ENCODE measurements around the gene RHOT2. TPM values are rescaled to one million over a fixed set of nuclear protein-coding genes. Genes with fewer than 3 reads are reported as not detected.

The RHOT2 gene
- total RNA-seq, 2 experiments from 2014 or later: 140 to 141 TPM

- H3K27ac Mint-ChIP-seq: no peak overlapping the region
- DNase-seq: no peak
- peaks cover 6% of the 10 kb centered on the region for H3K36me3 Mint-ChIP-seq (ENCODE audit: low read depth)
- no peaks in the 10 kb centered on the region for H3K27me3 Mint-ChIP-seq
- H3K4me3 Mint-ChIP-seq: no peak overlapping the region
- peaks cover 2% of the 10 kb centered on the region for H3K4me1 Mint-ChIP-seq
- H3K9me3 Mint-ChIP-seq: no peaks in the 10 kb centered on the region
- POLR2A ChIA-PET: interaction anchor here (1.0 kb wide), 1 partner anchor 91 kb away, joined by 3 read pairs; no protein-coding TSS in a partner anchor
- CTCF ChIA-PET: interaction anchor here (1.0 kb wide), 1 partner anchor 8 kb away, joined by 3 read pairs; the partner anchor contains the start of gene RHOT2
Measured at GRCh38 chr16:659618-660017, 8.3 kb upstream of the RHOT2 start.

DNA sequence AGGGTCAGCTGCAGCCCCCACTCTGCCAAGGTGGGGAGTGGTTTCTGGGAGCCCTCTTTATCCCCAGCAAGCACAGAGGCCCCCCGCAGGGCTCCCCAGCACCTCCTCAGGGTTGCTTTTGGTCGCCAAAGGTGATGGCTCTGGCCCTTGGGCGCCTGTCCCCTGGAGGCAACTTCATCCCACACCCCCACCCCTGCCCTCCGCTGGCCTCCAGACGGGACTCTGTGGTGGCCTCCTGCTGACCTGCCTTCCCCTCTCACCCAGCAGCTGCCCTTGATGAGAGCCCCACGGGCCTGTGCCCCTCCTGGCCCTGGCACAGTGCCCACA is 7.8 kb upstream of the RHOT2 start:
- CTCF ChIA-PET: interaction anchor here (1.0 kb wide), 1 partner anchor 11 kb away, joined by 3 read pairs; the partner anchor contains the start of gene WDR90
- no peak for DNase-seq
- H3K27me3 Mint-ChIP-seq: no peaks in the 10 kb centered on the region
- H3K36me3 Mint-ChIP-seq (ENCODE audit: low read depth): peaks cover 6% of the 10 kb centered on the region
- H3K4me3 Mint-ChIP-seq: no peak overlapping the region
- H3K27ac Mint-ChIP-seq: no peak overlapping the region
- POLR2A ChIA-PET: interaction anchor here (1.0 kb wide), 1 partner anchor 91 kb away, joined by 3 read pairs; no protein-coding TSS in a partner anchor
- no peaks in the 10 kb centered on the region for H3K9me3 Mint-ChIP-seq
- peaks cover 2% of the 10 kb centered on the region for H3K4me1 Mint-ChIP-seq

DNA sequence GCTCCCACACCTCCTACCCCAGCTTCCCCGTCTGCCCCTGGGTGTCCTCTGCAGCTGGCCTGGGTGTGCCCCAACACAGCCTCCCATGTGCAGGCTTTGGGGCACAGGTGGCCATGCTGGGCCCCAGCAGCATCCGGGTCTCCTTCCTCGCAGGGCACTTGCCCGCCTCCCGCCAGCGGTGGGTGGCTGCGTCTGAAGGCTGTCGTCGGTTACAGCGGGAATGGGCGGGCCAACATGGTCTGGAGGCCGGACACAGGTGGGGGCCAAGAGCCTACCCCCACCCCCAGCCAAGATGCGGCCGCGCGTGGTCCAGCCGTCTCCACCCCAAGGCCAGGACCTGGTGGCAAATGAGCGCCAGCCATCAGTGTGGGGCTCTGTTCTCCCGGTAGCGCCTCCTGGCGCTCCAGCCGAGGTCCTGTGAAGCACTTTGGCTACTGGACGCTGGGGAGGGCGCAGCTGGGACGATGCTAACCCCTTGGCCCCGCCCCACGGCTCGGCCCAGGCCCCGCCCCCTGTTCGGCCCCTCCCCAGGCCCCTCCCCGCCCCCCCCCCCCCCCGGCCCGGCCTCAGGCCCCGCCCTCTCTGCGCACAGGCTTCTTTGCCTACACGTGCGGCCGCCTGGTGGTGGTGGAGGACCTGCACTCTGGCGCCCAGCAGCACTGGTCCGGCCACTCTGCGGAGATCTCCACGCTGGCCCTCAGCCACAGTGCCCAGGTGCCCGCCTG is 7.3 kb upstream of the RHOT2 start:
- Mint-ChIP-seq H3K9me3 (no peaks in the 10 kb centered on the region), H3K27me3 (no peaks in the 10 kb centered on the region), H3K4me1 (peaks cover 2% of the 10 kb centered on the region), H3K27ac (no peak overlapping the region), H3K4me3 (no peak overlapping the region), H3K36me3 (ENCODE audit: low read depth) (peaks cover 6% of the 10 kb centered on the region)
- POLR2A ChIA-PET: interaction anchor here (1.0 to 3.2 kb wide), 3 partner anchors 15 to 92 kb away, joined by 3 to 11 read pairs (median 3); partner anchors contain the start of genes JMJD8 and RHBDL1
- peak; percentile 68 for DNase-seq
- CTCF ChIA-PET: interaction anchor here (1.0 kb wide), 1 partner anchor 11 kb away, joined by 3 read pairs; the partner anchor contains the start of gene WDR90

- no peak overlapping the region for H3K4me3 Mint-ChIP-seq
- CTCF ChIA-PET: interaction anchor here (1.0 kb wide), 1 partner anchor 12 kb away, joined by 3 read pairs; the partner anchor contains the start of gene WDR90
- no peaks in the 10 kb centered on the region for H3K27me3 Mint-ChIP-seq
- H3K9me3 Mint-ChIP-seq: no peaks in the 10 kb centered on the region
- H3K27ac Mint-ChIP-seq: no peak overlapping the region
- H3K4me1 Mint-ChIP-seq: peaks cover 2% of the 10 kb centered on the region
- peaks cover 6% of the 10 kb centered on the region for H3K36me3 Mint-ChIP-seq (ENCODE audit: low read depth)
- POLR2A ChIA-PET: interaction anchor here (1.1 to 3.2 kb wide), 2 partner anchors 14 to 23 kb away, joined by 3 to 11 read pairs; partner anchors contain the start of genes JMJD8 and RHBDL1
- no peak for DNase-seq
Measured at GRCh38 chr16:661184-661821, 6.6 kb upstream of the RHOT2 start.

DNA sequence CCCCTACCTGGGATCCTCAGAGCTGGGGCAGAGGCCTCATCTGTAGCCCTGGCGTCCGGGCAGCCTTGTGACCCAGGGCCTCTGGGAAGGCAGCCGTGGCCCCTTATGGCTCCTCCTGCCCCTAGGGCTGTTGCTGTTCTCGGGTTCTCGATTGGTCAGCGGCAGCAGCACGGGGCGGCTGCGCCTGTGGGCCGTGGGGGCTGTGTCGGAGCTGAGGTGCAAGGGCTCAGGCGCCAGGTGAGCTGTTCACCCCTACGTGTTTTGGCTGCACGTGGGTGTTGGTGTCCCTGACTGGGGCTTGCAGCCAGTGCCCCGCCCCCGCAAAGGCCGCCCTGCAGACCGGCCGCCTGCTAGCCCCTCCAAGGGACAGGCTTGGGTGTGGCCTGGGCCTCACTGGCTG is 5.8 kb upstream of the RHOT2 start:
- CTCF ChIA-PET: no interaction called here
- H3K4me3 Mint-ChIP-seq: no peak overlapping the region
- no peak for DNase-seq
- H3K4me1 Mint-ChIP-seq: peaks cover 2% of the 10 kb centered on the region
- POLR2A ChIA-PET: interaction anchor here (1.1 to 3.2 kb wide), 2 partner anchors 14 to 22 kb away, joined by 3 to 11 read pairs; partner anchors contain the start of genes JMJD8 and RHBDL1
- no peaks in the 10 kb centered on the region for H3K27me3 Mint-ChIP-seq
- H3K36me3 Mint-ChIP-seq (ENCODE audit: low read depth): peaks cover 6% of the 10 kb centered on the region
- no peak overlapping the region for H3K27ac Mint-ChIP-seq
- H3K9me3 Mint-ChIP-seq: no peaks in the 10 kb centered on the region

- Mint-ChIP-seq H3K4me3 (no peak overlapping the region), H3K36me3 (ENCODE audit: low read depth) (peaks cover 6% of the 10 kb centered on the region)
Measured at GRCh38 chr16:662597-662996, 5.3 kb upstream of the RHOT2 start.

GRCh38 chr16:666572-666971 is 1.4 kb upstream of the RHOT2 start:
- peaks cover 12% of the 10 kb centered on the region for H3K4me1 Mint-ChIP-seq
- H3K27me3 Mint-ChIP-seq: no peaks in the 10 kb centered on the region
- ChIA-PET CTCF (interaction anchor here (1.1 to 1.4 kb wide), 2 partner anchors 14 to 20 kb away, joined by 3 to 4 read pairs; partner anchors contain the start of gene STUB1), POLR2A (interaction anchor here (2.2 to 5.2 kb wide), 3 partner anchors 9 to 23 kb away, joined by 6 to 25 read pairs (median 11); partner anchors contain the start of genes RHBDL1, STUB1 and WDR24)
- H3K36me3 Mint-ChIP-seq (ENCODE audit: low read depth): peaks cover 16% of the 10 kb centered on the region
- no peak overlapping the region for H3K27ac Mint-ChIP-seq
- no peak overlapping the region for H3K4me3 Mint-ChIP-seq
- DNase-seq: no peak
- no peaks in the 10 kb centered on the region for H3K9me3 Mint-ChIP-seq

More at GRCh38 chr16:662597-662996, 5.3 kb upstream of the RHOT2 start:
- Mint-ChIP-seq H3K27ac (no peak overlapping the region), H3K4me1 (peaks cover 4% of the 10 kb centered on the region), H3K27me3 (no peaks in the 10 kb centered on the region), H3K9me3 (no peaks in the 10 kb centered on the region)
- ChIA-PET POLR2A (interaction anchor here (3.2 kb wide), 1 partner anchor 13 kb away, joined by 11 read pairs; the partner anchor contains the start of gene RHBDL1), CTCF (no interaction called here)
- no peak for DNase-seq

DNA sequence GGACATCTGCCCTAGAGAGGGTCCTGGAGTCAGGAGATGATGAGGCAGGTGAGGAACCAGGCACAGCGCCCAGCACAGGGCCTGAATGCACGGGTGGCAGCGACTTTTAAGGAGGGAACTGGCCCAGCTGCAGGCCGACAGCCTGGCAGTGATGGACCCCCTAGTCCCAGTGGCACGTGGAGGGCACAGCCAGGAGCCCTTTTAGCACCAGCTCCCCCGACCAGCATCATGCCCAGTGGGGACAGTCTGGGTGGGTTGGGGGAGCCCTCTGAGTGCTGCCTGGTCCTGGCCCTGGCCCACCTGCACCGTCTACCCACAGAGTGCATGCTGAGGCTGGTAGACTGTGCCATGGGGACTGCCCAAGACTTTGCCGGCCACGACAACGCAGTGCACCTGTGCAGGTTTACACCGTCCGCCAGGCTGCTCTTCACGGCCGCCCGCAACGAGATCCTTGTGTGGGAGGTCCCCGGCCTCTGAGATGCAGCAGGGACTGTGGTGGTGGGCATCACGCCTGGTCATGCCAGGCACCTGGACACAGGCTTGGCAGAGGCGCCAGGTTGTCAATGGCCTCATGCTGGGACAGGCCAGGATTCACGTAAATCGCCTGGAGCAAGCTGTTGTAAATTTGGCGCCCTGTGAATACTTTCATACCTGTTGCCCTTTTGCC is 686 bp upstream of the RHOT2 start:
- Mint-ChIP-seq H3K27ac (peak overlapping the region; percentile 78), H3K4me1 (peaks cover 12% of the 10 kb centered on the region), H3K9me3 (no peaks in the 10 kb centered on the region), H3K27me3 (no peaks in the 10 kb centered on the region), H3K4me3 (peak overlapping the region; percentile 77), H3K36me3 (ENCODE audit: low read depth) (peaks cover 16% of the 10 kb centered on the region)
- DNase-seq: no peak
- CTCF ChIA-PET: interaction anchor here (0.7 to 1.8 kb wide), 8 partner anchors 8 to 28 kb away, joined by 3 to 8 read pairs (median 4); partner anchors contain the start of genes RHBDL1, STUB1 and WDR90
- POLR2A ChIA-PET: interaction anchor here (0.8 to 5.2 kb wide), 10 partner anchors 9 to 88 kb away, joined by 3 to 25 read pairs (median 5); partner anchors contain the start of genes STUB1, WDR24 and WDR90

- DNase-seq: no peak
- H3K4me1 Mint-ChIP-seq: peaks cover 12% of the 10 kb centered on the region
- no peaks in the 10 kb centered on the region for H3K27me3 Mint-ChIP-seq
- peak overlapping the region; percentile 63 for H3K27ac Mint-ChIP-seq
- peak overlapping the region; percentile 77 for H3K4me3 Mint-ChIP-seq
- peaks cover 15% of the 10 kb centered on the region for H3K36me3 Mint-ChIP-seq (ENCODE audit: low read depth)
- ChIA-PET CTCF (interaction anchor here (1.2 to 1.8 kb wide), 6 partner anchors 7 to 141 kb away, joined by 3 to 8 read pairs (median 4); partner anchors contain the start of genes CAPN15, RHBDL1 and STUB1), POLR2A (interaction anchor here (1.4 to 5.2 kb wide), 7 partner anchors 11 to 39 kb away, joined by 4 to 25 read pairs (median 6); partner anchors contain the start of genes STUB1, WDR24 and WDR90)
- no peaks in the 10 kb centered on the region for H3K9me3 Mint-ChIP-seq
Measured at GRCh38 chr16:668519-669171, 713 bp downstream of the RHOT2 start.

GRCh38 chr16:669666-670065 is 1.7 kb downstream of the RHOT2 start:
- no peaks in the 10 kb centered on the region for H3K9me3 Mint-ChIP-seq
- DNase-seq: no peak
- no peak overlapping the region for H3K27ac Mint-ChIP-seq
- H3K36me3 Mint-ChIP-seq (ENCODE audit: low read depth): peaks cover 14% of the 10 kb centered on the region
- CTCF ChIA-PET: no interaction called here
- peaks cover 12% of the 10 kb centered on the region for H3K4me1 Mint-ChIP-seq
- peak overlapping the region; percentile 46 for H3K4me3 Mint-ChIP-seq
- POLR2A ChIA-PET: interaction anchor here (2.9 to 5.2 kb wide), 2 partner anchors 10 to 20 kb away, joined by 12 to 25 read pairs; partner anchors contain the start of genes STUB1 and WDR90
- H3K27me3 Mint-ChIP-seq: no peaks in the 10 kb centered on the region

GRCh38 chr16:670485-671352 is 2.8 kb downstream of the RHOT2 start:
- no peaks in the 10 kb centered on the region for H3K9me3 Mint-ChIP-seq
- CTCF ChIA-PET: no interaction called here
- H3K4me1 Mint-ChIP-seq: peaks cover 17% of the 10 kb centered on the region
- H3K4me3 Mint-ChIP-seq: peak overlapping the region; percentile 13
- H3K27me3 Mint-ChIP-seq: no peaks in the 10 kb centered on the region
- peaks cover 14% of the 10 kb centered on the region for H3K36me3 Mint-ChIP-seq (ENCODE audit: low read depth)
- DNase-seq: no peak
- POLR2A ChIA-PET: interaction anchor here (2.9 to 5.2 kb wide), 2 partner anchors 9 to 21 kb away, joined by 12 to 25 read pairs; partner anchors contain the start of genes STUB1 and WDR90
- no peak overlapping the region for H3K27ac Mint-ChIP-seq

All from activated CD4-positive, alpha-beta memory T cell treated with anti-CD3 and anti-CD28 coated beads, Interleukin-2, amount 10 ng/mL, durations not matched to agents 7 days and 5 days (primary cell).